Ovary (tissue), 9 donors: ENCODE results near the gene FANCG. TPM values are rescaled to one million over a fixed set of nuclear protein-coding genes. Genes with fewer than 3 reads are reported as not detected.

Experiments
- DNase-seq, 5 donors: peaks; one replicate each; pipeline ENCODE4 v3.0.0-alpha.2; 2019 to 2020
- H3K27ac ChIP-seq, 2 donors: fragments of 200-600 bp; one replicate each; pipeline versions ENCODE4 v1.5.1 to v1.8.0; 2019 to 2022
- H3K27me3 ChIP-seq: fragments of 200-600 bp; one replicate; pipeline ENCODE4 v1.8.0; 2022
- H3K36me3 ChIP-seq: fragments of 200-600 bp; sonication (generic); one replicate; pipeline ENCODE4 v1.5.1; 2019
- H3K4me1 ChIP-seq: one replicate; pipeline ENCODE4 v1.8.1; 2013; ENCODE audit warnings: mild to moderate bottlenecking, moderate library complexity; ENCODE audit not compliant: insufficient read depth
- H3K4me3 ChIP-seq: fragments of 200-600 bp; sonication (generic); one replicate; pipeline ENCODE4 v1.5.1; 2017
- H3K9me3 ChIP-seq, 2 donors: fragments of 200-600 bp in 1 of 2; sonication (generic) in 1 of 2; one replicate each; pipeline versions ENCODE4 v1.5.1 to v1.8.1; 2013 to 2019; ENCODE audit warnings: mild to moderate bottlenecking in 1 of 2, moderate library complexity in 1 of 2
- CTCF ChIP-seq, 3 donors: fragments of 450-650 bp in 2 of 3; fragments of 200-600 bp in 1 of 3; IDR thresholded peaks; one replicate each; pipeline versions ENCODE4 v1.5.1 to v1.8.0; 2016 to 2022; ENCODE audit warnings: antibody characterized with exemption in 3 of 3, mild to moderate bottlenecking in 1 of 3
- EP300 ChIP-seq: sonication (generic); formaldehyde crosslinking; IDR thresholded peaks from one replicate; pipeline ENCODE4 v1.6.1; 2017; ENCODE audit warnings: antibody characterized with exemption
- POLR2A ChIP-seq: fragments of 450-650 bp; IDR thresholded peaks from one replicate; pipeline ENCODE4 v1.6.1; 2017; ENCODE audit warnings: antibody characterized with exemption, mild to moderate bottlenecking, moderate library complexity
- WGBS, 3 donors: extraction: QIAGEN DNeasy Blood & Tissue Kit in 1 of 3; methylation state at CpG; one replicate each; pipeline versions ENCODE4 v1.1.5 to v1.1.7; 2013 to 2017; 5-methylcytosine and 5-hydroxymethylcytosine counted together
- intact Hi-C, 4 donors: fragments of 100-400 bp; cut with DNase I; formaldehyde crosslinking; loops; one replicate each; pipeline versions ENCODE4 v1.11.0 to v1.15.1; 2022 to 2023
- polyA plus RNA-seq, 2 donors: library from polyadenylated mRNA; stranded (reverse); fragments of 200-250 nt in 1 of 2; fragments of 350-450 nt in 1 of 2; fragmentation: Illumina TruSeq in 1 of 2; extraction: RNeasy Lipid Tissue Mini Kit (QIAGEN cat#74804) in 1 of 2; gene quantifications; one replicate each; pipeline ENCODE4 v1.2.3, GENCODE V29; 2013 to 2014
- total RNA-seq, 7 donors: library from RNA; depleted of rRNA in 2 of 7; stranded (reverse); fragments of >200 nt in 2 of 7; fragmentation: NEBNext Ultra II Directional in 3 of 7; extraction: Animal tissue kit (Norgen Biotek cat#: 25700) in 3 of 7; gene quantifications; one replicate each; pipeline versions ENCODE4 v1.1.0 to v1.2.4, GENCODE V29; 2016 to 2023
- donor health status: DM: no; HTN: no; CAD: no; lungs with moderate emphysema.
- donor health status: DM: no; HTN: no; CAD: no.
- donor health status: Bipolar disorder and iron deficiency.
- donor health status: DM: yes; HTN: yes; CAD: no.
- donor health status: DM: no; HTN: no; CAD: no.
- donor health status: DM: yes; HTN: yes; CAD: no.

FANCG gene
- total and polyA plus RNA-seq, 9 donors = 6.7 to 26.1 (median 12.4) TPM

- Histone ChIP-seq H3K9me3 (no peaks in the 10 kb centered on the region), H3K4me3 (no peak overlapping the region), H3K27ac (no peak overlapping the region), H3K4me1 (peaks cover 13% of the 10 kb centered on the region), H3K27me3 (no peaks in the 10 kb centered on the region), H3K36me3 (no peaks in the 10 kb centered on the region)
- DNase-seq = no peak
- WGBS, 3 donors = 74 to 88% (median 85%) methylated on average over 1 of the region's 1 CpG
- intact Hi-C loops = no loop called here
- no peak for TF ChIP-seq CTCF (IDR thresholded peaks at IDR 0.05)
- TF ChIP-seq POLR2A = no peak
- no peak for TF ChIP-seq EP300
Observed at GRCh38 chr9:35067056-35067455, 12.7 kb downstream of the FANCG start.

GRCh38 chr9:35060548-35061207, 19.1 kb downstream of the FANCG start:
- no peak for DNase-seq
- H3K36me3 ChIP-seq = no peaks in the 10 kb centered on the region
- no peaks in the 10 kb centered on the region for H3K9me3 ChIP-seq
- intact Hi-C loops = no loop called here
- no peak overlapping the region for H3K4me3 ChIP-seq
- TF ChIP-seq POLR2A (no peak), EP300 (no peak), CTCF (IDR thresholded peaks at IDR 0.05) (no peak)
- no peaks in the 10 kb centered on the region for H3K27me3 ChIP-seq
- no peak overlapping the region for H3K27ac ChIP-seq
- WGBS, 3 donors = 92 to 95% (median 93%) methylated on average over 11 of the region's 11 CpGs
- no peaks in the 10 kb centered on the region for H3K4me1 ChIP-seq

- no peaks in the 10 kb centered on the region for H3K4me1 ChIP-seq
- H3K27ac ChIP-seq = no peak overlapping the region
- no peaks in the 10 kb centered on the region for H3K9me3 ChIP-seq
- no peak for DNase-seq
- H3K36me3 ChIP-seq = no peaks in the 10 kb centered on the region
- TF ChIP-seq CTCF (IDR thresholded peaks at IDR 0.05) = no peak
- TF ChIP-seq EP300 = no peak
- TF ChIP-seq POLR2A = no peak
- intact Hi-C loops = no loop called here
- 89 to 92% (median 92%) methylated on average over 10 of the region's 10 CpGs for WGBS, 3 donors
- no peaks in the 10 kb centered on the region for H3K27me3 ChIP-seq
- no peak overlapping the region for H3K4me3 ChIP-seq
Observed at GRCh38 chr9:35059438-35059837, 20.3 kb downstream of the FANCG start.

- no peaks in the 10 kb centered on the region for H3K4me1 ChIP-seq
- H3K27ac ChIP-seq = no peak overlapping the region
- WGBS, 3 donors = 92 to 99% (median 95%) methylated on average over 8 of the region's 8 CpGs
- TF ChIP-seq EP300 (no peak), CTCF (IDR thresholded peaks at IDR 0.05) (no peak), POLR2A (no peak)
- no peak for DNase-seq
- no peaks in the 10 kb centered on the region for H3K36me3 ChIP-seq
- H3K4me3 ChIP-seq = no peak overlapping the region
- H3K9me3 ChIP-seq = no peaks in the 10 kb centered on the region
- intact Hi-C loops = no loop called here
- H3K27me3 ChIP-seq = no peaks in the 10 kb centered on the region
Observed at GRCh38 chr9:35057271-35057620, 22.5 kb downstream of the FANCG start.
